ENCODE data around the gene NCKAP5L. TPM values are rescaled to one million over a fixed set of nuclear protein-coding genes. Genes with fewer than 3 reads are reported as not detected.

NCKAP5L gene
- total RNA-seq, 1 donor, result 40.5 TPM

GRCh38 chr12:49875115-49875720, 47.0 kb upstream of the NCKAP5L start:
- no peaks in the 10 kb centered on the region for H3K36me3 ChIP-seq (ENCODE audit: insufficient read depth, low read length)
- no peak overlapping the region for H2AFZ ChIP-seq (ENCODE audit: low read length)
- peaks cover 10% of the 10 kb centered on the region for H3K4me1 ChIP-seq (ENCODE audit: insufficient read depth, low read length)
- H3K9me3 ChIP-seq (ENCODE audit: low read depth, low read length), result no peaks in the 10 kb centered on the region
- no peak overlapping the region for H3K4me2 ChIP-seq (ENCODE audit: insufficient read depth, low read length)
- no peak for DNase-seq (ENCODE audit: insufficient read length, low spot score, missing footprints)
- no peak overlapping the region for H3K27ac ChIP-seq (ENCODE audit: low read depth, low read length)
- no peak for TF ChIP-seq CTCF (IDR thresholded peaks at IDR 0.05; ENCODE audit: extremely low read depth, low read depth, low read length)
- H3K4me3 ChIP-seq (ENCODE audit: insufficient read depth, low read length), result no peak overlapping the region
- no peaks in the 10 kb centered on the region for H3K27me3 ChIP-seq (ENCODE audit: insufficient read depth, low read length)
- H3K79me2 ChIP-seq (ENCODE audit: insufficient read depth, low read length), result no peaks in the 10 kb centered on the region
- H4K20me1 ChIP-seq (ENCODE audit: insufficient read depth, low read length), result no peaks in the 10 kb centered on the region

GRCh38 chr12:49874142-49874897, 46.1 kb upstream of the NCKAP5L start:
- no peak for TF ChIP-seq CTCF (IDR thresholded peaks at IDR 0.05; ENCODE audit: extremely low read depth, low read depth, low read length)

GRCh38 chr12:49873361-49873934, 45.2 kb upstream of the NCKAP5L start:
- H3K36me3 ChIP-seq (ENCODE audit: insufficient read depth, low read length), result no peaks in the 10 kb centered on the region
- H3K27ac ChIP-seq (ENCODE audit: low read depth, low read length), result peak overlapping the region; percentile 22
- no peak for DNase-seq (ENCODE audit: insufficient read length, low spot score, missing footprints)
- peaks cover 23% of the 10 kb centered on the region for H3K4me1 ChIP-seq (ENCODE audit: insufficient read depth, low read length)
- H3K79me2 ChIP-seq (ENCODE audit: insufficient read depth, low read length), result no peaks in the 10 kb centered on the region
- no peak for TF ChIP-seq CTCF (IDR thresholded peaks at IDR 0.05; ENCODE audit: extremely low read depth, low read depth, low read length)
- H3K4me3 ChIP-seq (ENCODE audit: insufficient read depth, low read length), result no peak overlapping the region
- H2AFZ ChIP-seq (ENCODE audit: low read length), result no peak overlapping the region
- H3K27me3 ChIP-seq (ENCODE audit: insufficient read depth, low read length), result no peaks in the 10 kb centered on the region
- no peak overlapping the region for H3K4me2 ChIP-seq (ENCODE audit: insufficient read depth, low read length)
- no peaks in the 10 kb centered on the region for H4K20me1 ChIP-seq (ENCODE audit: insufficient read depth, low read length)
- no peaks in the 10 kb centered on the region for H3K9me3 ChIP-seq (ENCODE audit: low read depth, low read length)

More at GRCh38 chr12:49874142-49874897, 46.1 kb upstream of the NCKAP5L start:
- Histone ChIP-seq H3K27ac (ENCODE audit: low read depth, low read length) (no peak overlapping the region), H3K79me2 (ENCODE audit: insufficient read depth, low read length) (no peaks in the 10 kb centered on the region), H4K20me1 (ENCODE audit: insufficient read depth, low read length) (no peaks in the 10 kb centered on the region), H3K4me1 (ENCODE audit: insufficient read depth, low read length) (peaks cover 16% of the 10 kb centered on the region), H2AFZ (ENCODE audit: low read length) (no peak overlapping the region), H3K9me3 (ENCODE audit: low read depth, low read length) (no peaks in the 10 kb centered on the region), H3K36me3 (ENCODE audit: insufficient read depth, low read length) (no peaks in the 10 kb centered on the region), H3K27me3 (ENCODE audit: insufficient read depth, low read length) (no peaks in the 10 kb centered on the region), H3K4me3 (ENCODE audit: insufficient read depth, low read length) (no peak overlapping the region), H3K4me2 (ENCODE audit: insufficient read depth, low read length) (no peak overlapping the region)
- no peak for DNase-seq (ENCODE audit: insufficient read length, low spot score, missing footprints)

- Histone ChIP-seq H2AFZ (ENCODE audit: low read length) (no peak overlapping the region), H4K20me1 (ENCODE audit: insufficient read depth, low read length) (no peaks in the 10 kb centered on the region), H3K27ac (ENCODE audit: low read depth, low read length) (peak overlapping the region; percentile 22), H3K4me3 (ENCODE audit: insufficient read depth, low read length) (no peak overlapping the region), H3K79me2 (ENCODE audit: insufficient read depth, low read length) (no peaks in the 10 kb centered on the region), H3K4me1 (ENCODE audit: insufficient read depth, low read length) (peaks cover 24% of the 10 kb centered on the region), H3K9me3 (ENCODE audit: low read depth, low read length) (no peaks in the 10 kb centered on the region), H3K4me2 (ENCODE audit: insufficient read depth, low read length) (no peak overlapping the region), H3K27me3 (ENCODE audit: insufficient read depth, low read length) (no peaks in the 10 kb centered on the region), H3K36me3 (ENCODE audit: insufficient read depth, low read length) (no peaks in the 10 kb centered on the region)
- DNase-seq (ENCODE audit: insufficient read length, low spot score, missing footprints), result no peak
- TF ChIP-seq CTCF (IDR thresholded peaks at IDR 0.05; ENCODE audit: extremely low read depth, low read depth, low read length), result no peak
These were observed 44.6 kb upstream of the NCKAP5L start for GRCh38 chr12:49872781-49873181.

Data from osteoblast (primary cell).